Measurements from ENCODE around the gene PSMD11. TPM values are rescaled to one million over a fixed set of nuclear protein-coding genes. Genes with fewer than 3 reads are reported as not detected.

The PSMD11 gene
- polyA plus RNA-seq, 1 donor (not counting 4 experiments of a cell fraction or from before 2014, with no cell fraction given): 103 TPM

DNA sequence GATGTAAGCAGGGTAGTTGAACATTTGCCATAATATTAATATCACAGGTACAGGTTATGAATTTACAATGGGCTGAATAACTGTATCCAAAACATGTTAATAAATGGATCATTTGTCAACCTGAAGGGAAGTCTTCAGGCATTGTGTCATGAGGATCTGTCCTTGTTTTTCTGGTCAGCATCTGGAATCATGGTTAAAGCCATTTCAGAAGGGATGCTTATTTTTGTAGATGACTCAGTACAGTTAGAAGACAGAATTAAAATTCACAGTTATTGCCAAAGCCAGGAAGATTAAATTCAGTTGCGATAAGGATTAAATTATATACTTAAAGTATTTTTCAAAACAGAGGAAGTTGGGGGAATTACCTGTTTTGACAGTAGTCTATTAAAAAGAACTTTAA is 8.0 kb downstream of the PSMD11 start:
- no peak for TF ChIP-seq EZH2 (IDR thresholded peaks at IDR 0.05; ENCODE audit: low read length)
- no peak for TF ChIP-seq CTCF (optimal IDR thresholded peaks at IDR 0.05 in 1 of 3, IDR thresholded peaks at IDR 0.05 in 1 of 3, conservative IDR thresholded peaks at IDR 0.05 in 1 of 3; ENCODE audit: extremely low read depth in 1 of 3, insufficient read depth in 2 of 3, low read length in 3 of 3)
- H4K20me1 ChIP-seq (ENCODE audit: control insufficient read depth, extremely low read depth, insufficient read depth, low read length): no peaks in the 10 kb centered on the region
- no peak overlapping the region for H3K4me3 ChIP-seq (ENCODE audit: control insufficient read depth in 2 of 3, extremely low read depth in 1 of 3, insufficient read depth in 2 of 3, low read depth in 1 of 3, low read length in 3 of 3)
- H3K4me1 ChIP-seq (ENCODE audit: control insufficient read depth, extremely low read depth, insufficient read depth, low read length): no peaks in the 10 kb centered on the region
- no peaks in the 10 kb centered on the region for H3K9me3 ChIP-seq (ENCODE audit: control insufficient read depth, low read depth, low read length)
- no peak overlapping the region for H3K9ac ChIP-seq (ENCODE audit: control insufficient read depth, extremely low read depth, insufficient read depth, low read length)
- no peaks in the 10 kb centered on the region for H3K27me3 ChIP-seq (ENCODE audit: control insufficient read depth, extremely low read depth, insufficient read depth, low read length)
- H3K9me1 ChIP-seq (ENCODE audit: control insufficient read depth, extremely low read depth, insufficient read depth, low read length): no peaks in the 10 kb centered on the region
- FAIRE-seq: peak; percentile 75
- dilution Hi-C loops (cut with MboI; ENCODE audit: extremely low pct_ligation_motif_present, low sequenced_read_pairs): no loop called here
- peaks cover 82% of the 10 kb centered on the region for H3K79me2 ChIP-seq (ENCODE audit: control insufficient read depth, insufficient read depth, low read length)
- no peak overlapping the region for H3K27ac ChIP-seq (ENCODE audit: control insufficient read depth, insufficient read depth, low read length)
- H3K4me2 ChIP-seq (ENCODE audit: control insufficient read depth, extremely low read depth, insufficient read depth, low read depth, low read length): no peak overlapping the region
- H2AFZ ChIP-seq (ENCODE audit: control insufficient read depth, low read length): no peak overlapping the region
- H3K36me3 ChIP-seq (ENCODE audit: control insufficient read depth in 2 of 2, extremely low read depth in 1 of 2, insufficient read depth in 2 of 2, low read length in 2 of 2): peaks cover 20 to 27% of the 10 kb centered on the region in 2 experiments
- no peak for DNase-seq (ENCODE audit: low read depth, low spot score)

GRCh38 chr17:32453370-32453769 is 9.1 kb downstream of the PSMD11 start:
- dilution Hi-C loops (cut with MboI; ENCODE audit: extremely low pct_ligation_motif_present, low sequenced_read_pairs): no loop called here
- peaks cover 23 to 28% of the 10 kb centered on the region in 2 experiments for H3K36me3 ChIP-seq (ENCODE audit: control insufficient read depth in 2 of 2, extremely low read depth in 1 of 2, insufficient read depth in 2 of 2, low read length in 2 of 2)

More at GRCh38 chr17:32453370-32453769, 9.1 kb downstream of the PSMD11 start:
- Histone ChIP-seq H3K4me2 (ENCODE audit: control insufficient read depth, extremely low read depth, insufficient read depth, low read depth, low read length) (no peak overlapping the region), H3K27me3 (ENCODE audit: control insufficient read depth, extremely low read depth, insufficient read depth, low read length) (no peaks in the 10 kb centered on the region), H3K9me3 (ENCODE audit: control insufficient read depth, low read depth, low read length) (no peaks in the 10 kb centered on the region), H3K27ac (ENCODE audit: control insufficient read depth, insufficient read depth, low read length) (no peak overlapping the region), H3K4me1 (ENCODE audit: control insufficient read depth, extremely low read depth, insufficient read depth, low read length) (no peaks in the 10 kb centered on the region), H3K9ac (ENCODE audit: control insufficient read depth, extremely low read depth, insufficient read depth, low read length) (no peak overlapping the region), H3K9me1 (ENCODE audit: control insufficient read depth, extremely low read depth, insufficient read depth, low read length) (no peaks in the 10 kb centered on the region), H3K4me3 (ENCODE audit: control insufficient read depth in 2 of 3, extremely low read depth in 1 of 3, insufficient read depth in 2 of 3, low read depth in 1 of 3, low read length in 3 of 3) (no peak overlapping the region), H4K20me1 (ENCODE audit: control insufficient read depth, extremely low read depth, insufficient read depth, low read length) (no peaks in the 10 kb centered on the region), H3K79me2 (ENCODE audit: control insufficient read depth, insufficient read depth, low read length) (peaks cover 82% of the 10 kb centered on the region), H2AFZ (ENCODE audit: control insufficient read depth, low read length) (no peak overlapping the region)
- DNase-seq (ENCODE audit: low read depth, low spot score) (no peak), FAIRE-seq (no peak)
- no peak for TF ChIP-seq CTCF (optimal IDR thresholded peaks at IDR 0.05 in 1 of 3, IDR thresholded peaks at IDR 0.05 in 1 of 3, conservative IDR thresholded peaks at IDR 0.05 in 1 of 3; ENCODE audit: extremely low read depth in 1 of 3, insufficient read depth in 2 of 3, low read length in 3 of 3)
- TF ChIP-seq EZH2 (IDR thresholded peaks at IDR 0.05; ENCODE audit: low read length): no peak
